Osteoblast (primary cell): Measurements from ENCODE around the gene C4orf33. TPM values are rescaled to one million over a fixed set of nuclear protein-coding genes. Genes with fewer than 3 reads are reported as not detected.

Source experiments
- DNase-seq: peaks from one replicate; pipeline ENCODE4 v3.0.0; 2011; ENCODE audit warnings: low spot score, mixed read lengths; ENCODE audit not compliant: insufficient read length; ENCODE audit errors: missing footprints
- H2AFZ ChIP-seq: 2 replicates; pipeline ENCODE4 v1.6.0; 2011; ENCODE audit warnings: mild to moderate bottlenecking, low read length
- H3K27ac ChIP-seq: 2 replicates; pipeline ENCODE4 v1.5.1; 2011; ENCODE audit warnings: mild to moderate bottlenecking, low read depth, low read length, moderate library complexity
- H3K27me3 ChIP-seq: 2 replicates; pipeline ENCODE4 v1.6.0; 2012; ENCODE audit warnings: mild to moderate bottlenecking, control low read depth, inconsistent platforms, low read length, moderate library complexity; ENCODE audit not compliant: insufficient read depth
- H3K36me3 ChIP-seq: 2 replicates; pipeline ENCODE4 v1.5.1; 2011; ENCODE audit warnings: mild to moderate bottlenecking, low read length, control low read depth, moderate library complexity; ENCODE audit not compliant: insufficient read depth
- H3K4me1 ChIP-seq: 2 replicates; pipeline ENCODE4 v1.5.1; 2011; ENCODE audit warnings: mild to moderate bottlenecking, low read length, control low read depth, moderate library complexity; ENCODE audit not compliant: insufficient read depth
- H3K4me2 ChIP-seq: 2 replicates; pipeline ENCODE4 v1.6.0; 2011; ENCODE audit warnings: mild to moderate bottlenecking, low read length; ENCODE audit not compliant: insufficient read depth
- H3K4me3 ChIP-seq: fragments of 200-600 bp; sonication (generic); 3 replicates; pipeline ENCODE4 v1.5.1; 2012; ENCODE audit warnings: mild to moderate bottlenecking, low read length, inconsistent platforms; ENCODE audit not compliant: insufficient read depth
- H3K79me2 ChIP-seq: 2 replicates; pipeline ENCODE4 v1.6.0; 2012; ENCODE audit warnings: mild to moderate bottlenecking, low read length, control low read depth, inconsistent platforms; ENCODE audit not compliant: insufficient read depth
- H3K9me3 ChIP-seq: 2 replicates; pipeline ENCODE4 v1.5.1; 2011; ENCODE audit warnings: low read depth, low read length, control low read depth
- H4K20me1 ChIP-seq: 2 replicates; pipeline ENCODE4 v1.6.0; 2012; ENCODE audit warnings: mild to moderate bottlenecking, low read length, control low read depth; ENCODE audit not compliant: insufficient read depth
- total RNA-seq: library from RNA; depleted of rRNA; stranded (reverse); fragments of >200 nt; gene quantifications from 2 replicates; pipeline ENCODE4 v1.2.3, GENCODE V29; 2012
- TF ChIP-seq, protein P1 (sequence below): IDR thresholded peaks from 2 replicates; pipeline ENCODE4 v1.5.1; 2011; ENCODE audit warnings: mild to moderate bottlenecking, low read depth, low read length, moderate library complexity; ENCODE audit errors: extremely low read depth

The C4orf33 gene, protein sequence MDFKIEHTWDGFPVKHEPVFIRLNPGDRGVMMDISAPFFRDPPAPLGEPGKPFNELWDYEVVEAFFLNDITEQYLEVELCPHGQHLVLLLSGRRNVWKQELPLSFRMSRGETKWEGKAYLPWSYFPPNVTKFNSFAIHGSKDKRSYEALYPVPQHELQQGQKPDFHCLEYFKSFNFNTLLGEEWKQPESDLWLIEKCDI
- 11.9 and 13.3 TPM in 2 replicates for total RNA-seq

DNA sequence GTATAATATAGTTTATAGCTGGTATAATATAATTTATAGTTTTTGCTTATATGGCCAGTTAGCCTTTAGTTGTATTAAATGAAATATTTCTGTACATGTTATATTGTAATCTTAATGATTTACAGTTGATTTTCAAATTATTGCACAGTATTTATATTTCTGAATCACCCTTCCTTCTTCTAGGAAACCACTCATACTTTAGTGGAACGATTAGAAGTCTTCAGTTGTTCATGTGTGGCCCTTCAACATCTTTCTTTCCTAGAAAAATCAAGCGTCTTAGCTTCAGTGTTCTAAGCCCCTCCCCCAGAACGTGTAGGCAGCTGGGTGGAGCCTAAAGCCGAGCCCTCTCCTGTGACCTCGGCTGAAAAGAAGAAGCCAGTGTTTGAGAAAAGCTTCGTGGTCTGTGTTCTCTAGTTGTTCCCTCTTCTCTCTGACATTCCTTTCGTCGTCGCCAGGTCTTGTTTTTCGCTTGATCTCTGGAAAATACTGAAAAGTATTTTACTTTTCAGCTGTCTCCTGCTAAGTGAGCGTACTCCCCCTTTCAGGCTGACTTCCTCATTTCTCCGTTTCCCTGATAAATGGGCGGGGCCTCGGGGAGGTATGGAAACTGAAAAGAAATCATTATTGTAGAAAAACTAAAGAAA is at the start of gene C4orf33:
TSS of gene C4orf33 (plus strand) at position 342 of the 644 bp plus-strand sequence. CDS start 6,459 bp downstream, outside the sequence.
- H3K4me2 ChIP-seq = peak within 1 kb of the TSS; percentile 74
- peak; percentile 84 for DNase-seq
- no peaks in the 10 kb centered on the region for H4K20me1 ChIP-seq
- peak within 1 kb of the TSS; percentile 96 for H2AFZ ChIP-seq
- no peaks in the 10 kb centered on the region for H3K27me3 ChIP-seq
- peak within 1 kb of the TSS; percentile 80 for H3K4me3 ChIP-seq
- peaks cover 19% of the 10 kb centered on the region for H3K79me2 ChIP-seq
- peaks cover 13% of the 10 kb centered on the region for H3K4me1 ChIP-seq
- H3K27ac ChIP-seq = peak within 1 kb of the TSS; percentile 81
- no peaks in the 10 kb centered on the region for H3K36me3 ChIP-seq
- no peaks in the 10 kb centered on the region for H3K9me3 ChIP-seq
- TF ChIP-seq, protein P1, sequence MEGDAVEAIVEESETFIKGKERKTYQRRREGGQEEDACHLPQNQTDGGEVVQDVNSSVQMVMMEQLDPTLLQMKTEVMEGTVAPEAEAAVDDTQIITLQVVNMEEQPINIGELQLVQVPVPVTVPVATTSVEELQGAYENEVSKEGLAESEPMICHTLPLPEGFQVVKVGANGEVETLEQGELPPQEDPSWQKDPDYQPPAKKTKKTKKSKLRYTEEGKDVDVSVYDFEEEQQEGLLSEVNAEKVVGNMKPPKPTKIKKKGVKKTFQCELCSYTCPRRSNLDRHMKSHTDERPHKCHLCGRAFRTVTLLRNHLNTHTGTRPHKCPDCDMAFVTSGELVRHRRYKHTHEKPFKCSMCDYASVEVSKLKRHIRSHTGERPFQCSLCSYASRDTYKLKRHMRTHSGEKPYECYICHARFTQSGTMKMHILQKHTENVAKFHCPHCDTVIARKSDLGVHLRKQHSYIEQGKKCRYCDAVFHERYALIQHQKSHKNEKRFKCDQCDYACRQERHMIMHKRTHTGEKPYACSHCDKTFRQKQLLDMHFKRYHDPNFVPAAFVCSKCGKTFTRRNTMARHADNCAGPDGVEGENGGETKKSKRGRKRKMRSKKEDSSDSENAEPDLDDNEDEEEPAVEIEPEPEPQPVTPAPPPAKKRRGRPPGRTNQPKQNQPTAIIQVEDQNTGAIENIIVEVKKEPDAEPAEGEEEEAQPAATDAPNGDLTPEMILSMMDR = no peak

DNA sequence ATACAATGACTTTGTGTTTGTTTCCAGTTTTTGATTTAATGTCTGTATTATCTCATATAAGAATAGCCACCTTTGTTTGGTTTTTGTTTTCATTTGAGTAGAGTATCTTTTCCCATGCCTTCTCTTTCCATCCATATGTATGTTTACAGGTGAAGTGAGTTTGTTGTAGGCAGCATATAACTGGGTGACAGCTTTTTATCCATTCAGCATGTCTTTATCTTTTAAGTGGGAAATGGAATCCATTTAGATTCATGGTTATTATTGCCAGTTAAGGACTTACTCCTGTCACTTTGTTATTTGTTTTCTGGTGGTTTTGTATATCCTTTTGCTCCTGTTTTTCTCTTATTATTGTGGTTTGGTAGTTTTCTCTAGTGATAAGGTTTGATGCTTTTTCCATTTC is 36.9 kb upstream of the C4orf33 start:
- Histone ChIP-seq H3K4me2 (no peak overlapping the region), H4K20me1 (no peaks in the 10 kb centered on the region), H3K27me3 (no peaks in the 10 kb centered on the region), H3K4me3 (no peak overlapping the region), H2AFZ (no peak overlapping the region), H3K79me2 (no peaks in the 10 kb centered on the region), H3K9me3 (peaks cover 11% of the 10 kb centered on the region), H3K4me1 (no peaks in the 10 kb centered on the region), H3K27ac (no peak overlapping the region), H3K36me3 (no peaks in the 10 kb centered on the region)
- TF ChIP-seq, protein P1 = no peak
- DNase-seq = no peak

DNA sequence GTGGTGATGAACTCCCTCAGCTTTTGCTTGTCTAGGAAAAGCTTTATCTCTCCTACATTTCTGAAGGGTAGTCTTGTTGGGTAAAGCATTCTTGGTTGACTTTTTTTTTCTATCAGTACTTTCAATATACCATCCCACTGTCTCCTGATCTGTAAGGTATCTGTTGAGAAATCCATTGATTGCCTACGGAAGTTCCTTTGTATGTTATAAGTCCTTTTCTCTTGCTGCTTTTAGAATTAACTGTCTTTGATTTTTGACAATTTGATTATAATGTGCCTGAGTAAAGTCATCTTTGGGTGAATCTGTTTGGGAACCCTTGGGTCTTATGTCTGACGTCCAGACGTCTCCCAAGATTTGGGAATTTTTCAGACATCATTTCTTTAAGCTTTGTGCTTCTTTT is 33.4 kb upstream of the C4orf33 start:
- TF ChIP-seq, protein P1 = no peak
- Histone ChIP-seq H4K20me1 (no peaks in the 10 kb centered on the region), H3K4me3 (no peak overlapping the region), H3K27ac (no peak overlapping the region), H3K9me3 (peaks cover 6% of the 10 kb centered on the region), H3K4me1 (peaks cover 4% of the 10 kb centered on the region), H2AFZ (no peak overlapping the region), H3K36me3 (no peaks in the 10 kb centered on the region), H3K79me2 (no peaks in the 10 kb centered on the region), H3K4me2 (no peak overlapping the region), H3K27me3 (no peaks in the 10 kb centered on the region)
- DNase-seq = no peak

DNA sequence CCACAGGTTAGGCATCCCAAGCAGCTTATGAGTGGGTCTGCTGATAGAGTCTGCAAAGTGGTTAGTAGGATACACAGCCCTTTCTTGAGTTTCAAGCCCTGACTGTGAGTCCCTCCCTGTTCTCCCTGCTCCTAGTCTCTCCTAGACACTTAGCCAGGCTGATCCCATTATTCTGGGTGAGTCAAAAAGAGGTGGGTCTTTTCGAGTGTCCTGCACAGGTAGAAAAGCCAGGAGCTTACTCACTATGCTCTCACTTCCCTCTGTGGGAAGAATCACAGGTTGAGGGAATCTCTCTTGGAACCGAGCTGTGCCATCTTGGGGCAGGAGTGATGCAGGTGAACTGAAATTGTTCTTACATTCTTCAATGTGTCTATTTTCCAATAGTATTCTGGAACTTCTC is 32.3 kb upstream of the C4orf33 start:
- H3K79me2 ChIP-seq = no peaks in the 10 kb centered on the region
- H3K27me3 ChIP-seq = no peaks in the 10 kb centered on the region
- TF ChIP-seq, protein P1 = no peak
- H3K27ac ChIP-seq = no peak overlapping the region
- peaks cover 6% of the 10 kb centered on the region for H3K9me3 ChIP-seq
- H3K4me2 ChIP-seq = no peak overlapping the region
- H3K4me3 ChIP-seq = no peak overlapping the region
- H4K20me1 ChIP-seq = no peaks in the 10 kb centered on the region
- DNase-seq = no peak
- no peaks in the 10 kb centered on the region for H3K36me3 ChIP-seq
- H3K4me1 ChIP-seq = peaks cover 4% of the 10 kb centered on the region
- H2AFZ ChIP-seq = no peak overlapping the region
